NCI-H1930 (cell line): Measurements from ENCODE around the gene CLDN20.

Experiments used
- DNase-seq, 2 experiments: peaks; one replicate each; lab custom pipeline; 2025; lab: John Stamatoyannopoulos, UW

The CLDN20 gene

DNA sequence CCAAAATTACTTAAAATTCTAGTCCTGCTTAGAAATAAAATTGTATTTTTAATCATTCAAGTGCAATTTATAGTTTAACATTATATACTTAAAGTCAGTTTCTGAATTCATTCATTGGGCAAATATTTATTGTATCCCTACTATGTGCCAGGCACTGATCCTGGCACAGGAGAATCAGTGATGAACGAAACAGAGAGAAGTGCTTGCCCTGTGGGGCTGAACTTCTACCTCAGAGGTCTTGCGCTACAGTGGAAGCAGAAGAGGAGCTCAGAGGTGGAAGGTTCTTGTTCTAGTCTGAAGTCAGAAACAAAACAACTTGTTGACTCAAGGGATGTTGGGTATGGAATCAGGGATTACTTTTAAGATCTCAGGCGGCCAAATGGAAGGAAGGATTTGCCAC lies 6.0 kb downstream of the CLDN20 start:
- DNase-seq, result no peak

- no peak for DNase-seq
Observed at GRCh38 chr6:155270561-155271091, 6.8 kb downstream of the CLDN20 start.

- DNase-seq, result no peak
Observed at GRCh38 chr6:155271145-155271544, 7.3 kb downstream of the CLDN20 start.

GRCh38 chr6:155272353-155273232 lies 8.8 kb downstream of the CLDN20 start:
- DNase-seq, result no peak

DNA sequence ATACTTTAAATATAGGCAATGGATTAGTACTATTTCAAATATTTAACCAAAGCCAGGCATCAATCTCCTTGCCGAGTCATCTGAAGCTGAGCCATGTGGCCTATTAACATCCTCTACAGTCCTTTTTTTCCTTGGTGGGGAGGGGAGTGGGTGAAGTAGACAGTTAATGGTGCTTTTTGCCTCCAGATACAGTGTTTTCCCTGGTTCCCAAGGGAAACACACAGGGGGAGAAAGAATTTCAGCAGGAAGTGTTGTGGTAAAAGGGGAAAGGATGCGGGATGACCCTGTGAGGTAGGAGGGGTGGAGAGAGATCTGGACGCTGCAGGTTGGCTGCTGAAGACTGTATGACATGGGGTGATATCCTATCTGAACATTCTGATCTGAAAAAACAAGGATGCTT lies 9.6 kb downstream of the CLDN20 start:
- no peak for DNase-seq

GRCh38 chr6:155274106-155274505 lies 10.3 kb downstream of the CLDN20 start:
- no peak for DNase-seq

DNA sequence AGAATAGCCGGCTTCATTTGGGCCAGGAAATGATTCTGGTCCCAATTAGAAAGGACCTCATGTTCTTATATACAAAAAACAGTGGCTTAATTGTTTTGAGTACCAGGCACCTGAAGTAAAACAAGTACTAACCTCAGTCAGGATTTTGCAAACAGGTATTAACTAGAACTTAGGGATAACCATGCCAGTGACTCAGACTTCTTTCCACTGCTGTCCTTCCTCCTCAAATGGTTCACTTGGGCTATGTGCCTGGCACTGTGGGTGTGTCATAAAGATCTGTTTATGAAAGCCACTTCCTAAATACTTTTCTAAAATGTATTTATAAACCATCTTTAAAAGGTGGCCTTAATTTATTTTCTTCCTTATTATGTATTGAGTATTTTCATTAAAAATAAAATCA lies 10.7 kb downstream of the CLDN20 start:
- DNase-seq, result no peak

- no peak for DNase-seq
Observed at GRCh38 chr6:155275808-155276480, 12.1 kb downstream of the CLDN20 start.

DNA sequence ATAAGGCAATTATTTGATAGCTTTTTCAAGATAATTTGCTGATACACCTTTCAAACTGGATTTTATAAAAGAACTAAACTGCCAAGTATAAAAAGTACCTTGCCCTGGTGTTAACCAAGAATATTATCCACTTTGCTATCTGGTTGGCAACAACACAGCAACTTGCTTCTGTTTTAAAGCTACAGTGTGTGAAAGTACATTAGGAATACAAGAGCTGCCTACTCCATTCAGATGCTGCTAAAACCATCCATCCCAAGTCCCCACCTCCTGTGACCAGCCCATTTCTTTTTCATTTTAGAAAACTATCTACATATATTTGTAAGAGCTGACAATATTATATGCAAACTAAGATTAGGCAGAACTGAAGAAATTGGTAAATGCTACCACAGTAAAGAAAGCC lies 12.8 kb downstream of the CLDN20 start:
- no peak for DNase-seq

DNA sequence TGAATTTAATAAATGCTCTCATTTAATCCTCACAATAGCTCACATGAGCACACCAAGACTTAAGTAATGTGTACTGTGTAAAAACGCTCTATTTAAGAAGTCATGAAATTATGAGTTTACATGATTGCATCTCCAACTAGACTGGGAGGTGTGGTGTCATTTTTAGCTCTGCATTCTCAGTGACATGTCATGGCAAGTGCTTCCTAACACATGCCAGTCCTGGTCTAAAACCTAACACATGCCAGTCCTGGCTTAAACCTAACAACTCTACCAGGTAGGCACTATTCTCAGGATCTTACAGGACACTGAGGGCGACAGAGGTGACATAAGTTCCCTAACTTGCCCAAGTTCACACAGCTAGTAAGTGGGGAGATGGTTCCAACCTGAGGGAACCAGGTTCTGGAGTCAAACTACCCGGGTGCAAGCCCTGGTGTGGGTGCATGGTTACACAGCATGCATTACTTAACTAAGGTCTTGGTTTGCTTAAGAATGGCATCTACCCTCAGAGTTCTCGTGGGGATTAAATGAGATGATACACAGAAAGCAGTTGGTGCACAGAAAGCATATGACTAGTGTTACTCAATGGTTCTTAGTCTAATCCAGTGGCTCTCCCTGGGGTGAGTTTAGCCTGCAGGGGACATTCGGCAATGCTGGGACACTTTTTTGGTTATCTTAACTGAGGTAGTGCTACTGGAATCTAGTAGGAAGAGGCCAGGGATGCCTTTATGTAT lies 14.7 kb downstream of the CLDN20 start:
- DNase-seq, result no peak

DNA sequence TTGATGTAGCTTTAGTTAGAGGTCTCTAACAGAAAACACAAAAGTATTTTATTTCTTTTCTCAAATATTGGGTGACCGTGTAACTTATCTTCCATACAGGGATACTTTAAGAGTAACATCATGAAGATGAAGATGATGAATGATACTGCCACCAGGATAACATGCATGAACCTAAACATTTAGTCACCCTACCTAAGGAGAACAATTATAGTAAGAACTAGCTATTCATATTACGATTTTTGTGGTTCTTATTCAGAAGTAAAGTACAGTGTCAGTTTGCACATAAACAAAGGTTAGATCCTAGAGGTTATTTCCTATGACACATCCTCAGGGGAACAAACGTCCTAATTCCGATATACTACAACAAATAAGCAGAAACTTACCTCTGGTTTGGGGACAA lies 21.0 kb downstream of the CLDN20 start:
- DNase-seq, result no peak

- no peak for DNase-seq
Observed at GRCh38 chr6:155287762-155288161, 23.9 kb downstream of the CLDN20 start.

DNA sequence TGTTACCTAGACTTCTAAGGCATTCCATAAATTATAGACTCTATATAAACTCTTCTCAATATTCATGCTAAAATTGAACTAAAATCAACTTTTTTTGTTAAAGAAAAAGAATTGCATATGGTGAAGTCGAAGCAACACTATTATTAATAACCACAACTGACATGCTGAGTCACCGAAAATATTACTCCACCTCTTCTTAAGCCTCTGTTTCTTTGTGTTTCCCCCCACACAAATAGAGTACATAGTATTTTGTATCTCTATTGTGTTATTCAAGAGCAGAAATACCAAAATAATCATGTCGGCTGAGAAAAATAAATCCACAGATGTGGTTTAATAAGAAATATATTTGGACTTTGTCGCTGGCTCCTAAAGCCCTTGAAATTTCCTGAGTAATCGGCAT lies 26.7 kb downstream of the CLDN20 start:
- no peak for DNase-seq

DNA sequence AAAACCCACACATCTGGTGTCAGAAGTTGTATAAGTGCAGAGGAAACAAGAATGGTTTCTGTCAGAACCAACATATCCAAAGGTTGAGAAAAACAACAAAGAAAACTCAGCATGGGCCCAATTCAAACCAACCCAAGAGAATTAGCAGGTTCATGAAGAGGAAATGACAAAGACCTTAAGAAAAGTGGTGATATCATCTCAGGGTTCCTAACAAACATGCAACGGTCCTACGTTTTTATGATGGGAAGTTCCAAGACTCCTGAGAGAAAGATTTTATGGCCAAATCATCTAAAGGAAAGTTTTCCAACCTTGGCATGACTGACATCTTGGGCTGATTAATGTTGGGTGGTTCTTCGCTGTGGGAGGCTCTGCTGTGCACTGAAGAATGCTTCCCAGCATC lies 27.5 kb downstream of the CLDN20 start:
- DNase-seq, result no peak

DNA sequence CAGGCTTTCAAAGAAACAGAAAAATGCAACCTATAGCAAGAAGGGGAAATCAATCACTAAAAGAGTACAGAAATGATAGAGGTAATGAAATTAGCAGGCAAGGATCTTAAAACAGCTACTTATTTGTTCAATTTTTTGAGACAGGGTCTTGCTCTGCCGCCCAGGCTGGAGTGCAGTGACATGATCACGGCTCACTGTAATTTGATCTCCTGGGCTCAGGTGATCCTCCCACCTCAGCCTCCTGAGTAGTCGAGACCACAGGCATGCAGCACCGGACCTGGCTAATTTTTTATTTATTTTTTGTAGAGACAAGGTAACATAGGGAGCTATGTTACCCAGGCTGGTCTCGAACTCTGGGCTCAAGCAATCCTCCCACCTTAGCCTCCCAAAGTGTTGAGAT lies 28.9 kb downstream of the CLDN20 start:
- DNase-seq, result no peak

DNA sequence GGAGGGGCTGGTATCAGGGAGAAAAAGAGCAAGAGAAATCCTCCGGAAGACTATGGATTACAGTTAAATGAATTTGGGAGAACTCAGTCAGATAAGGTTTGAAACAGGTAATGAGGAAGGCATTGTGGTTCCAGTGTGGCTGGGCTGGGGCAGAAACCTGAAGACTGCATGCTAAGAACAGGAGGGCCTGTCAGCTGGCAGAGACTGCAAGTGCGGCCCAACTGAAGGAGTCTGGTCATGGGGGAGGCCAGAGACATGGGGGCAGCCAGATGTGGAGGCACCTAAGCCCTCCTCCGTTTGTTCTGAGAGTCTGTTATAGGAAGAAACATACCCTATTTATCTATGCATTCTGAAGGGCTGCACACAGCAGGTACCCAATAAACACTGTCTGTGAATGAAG lies 33.9 kb downstream of the CLDN20 start:
- no peak for DNase-seq

DNA sequence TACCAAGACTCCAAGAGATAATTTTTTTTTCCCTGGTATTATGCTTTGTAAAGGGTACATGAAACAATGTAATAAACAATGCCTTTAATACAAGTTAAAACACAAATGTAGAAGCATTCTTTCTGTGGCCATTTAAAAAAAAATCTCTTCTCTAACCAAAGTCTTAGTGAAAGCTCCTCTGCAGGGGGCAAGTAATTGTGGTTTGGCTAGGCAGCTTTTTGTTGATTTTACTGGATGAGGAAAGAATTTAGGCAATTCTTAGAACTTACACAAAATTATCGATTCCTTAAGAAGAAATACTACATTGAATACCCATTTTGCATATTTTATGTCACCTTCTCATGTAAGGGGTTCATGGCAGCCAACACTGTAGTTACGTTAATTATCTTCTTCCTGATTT lies 38.1 kb downstream of the CLDN20 start:
- DNase-seq, result no peak

DNA sequence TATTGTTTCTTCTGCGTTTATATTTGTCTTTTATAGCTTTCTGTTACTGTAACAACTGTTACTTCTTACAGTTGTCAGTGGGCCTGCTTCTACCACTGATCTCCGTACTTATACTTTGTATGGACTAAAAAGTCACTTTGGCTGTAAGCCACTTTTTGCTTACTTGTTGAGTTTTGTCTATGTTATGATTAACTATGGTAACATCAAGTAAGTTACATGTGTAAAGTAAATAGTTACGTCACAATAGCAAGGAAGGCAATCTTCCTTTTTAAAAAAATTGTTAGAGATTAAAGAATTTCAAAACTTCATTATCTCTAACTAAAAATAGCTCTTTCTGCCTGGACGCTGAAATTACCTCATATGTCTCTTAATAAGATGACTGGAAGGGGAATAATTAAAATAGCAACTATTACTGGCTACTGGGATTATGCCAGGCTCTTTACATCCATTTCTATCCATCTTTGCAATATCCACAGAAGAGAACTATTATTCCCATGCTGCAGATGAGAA lies 39.6 kb downstream of the CLDN20 start:
- no peak for DNase-seq

- DNase-seq, result no peak
Observed at GRCh38 chr6:155306958-155307357, 43.1 kb downstream of the CLDN20 start.

DNA sequence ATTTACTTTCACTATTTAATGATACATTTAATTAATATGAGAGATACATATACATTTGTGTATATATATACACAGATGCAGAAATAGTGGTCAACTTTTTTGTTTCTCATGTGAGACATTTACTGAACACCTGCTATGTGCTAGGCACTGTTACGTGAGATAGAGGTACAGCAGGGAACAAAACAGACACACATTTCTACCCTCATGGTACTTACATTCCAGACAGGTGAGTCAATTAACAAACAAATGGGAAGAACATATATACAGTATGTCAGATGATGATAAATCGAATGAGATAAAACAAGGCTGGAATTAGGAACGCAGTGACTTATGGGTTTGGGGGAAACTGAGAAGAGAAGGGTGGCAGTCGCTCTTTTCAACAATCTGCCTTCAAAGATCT lies 45.3 kb downstream of the CLDN20 start:
- no peak for DNase-seq

GRCh38 chr6:155310596-155310995 lies 46.8 kb downstream of the CLDN20 start:
- no peak for DNase-seq

- DNase-seq, result no peak
Observed at GRCh38 chr6:155311086-155311485, 47.3 kb downstream of the CLDN20 start.
